Subcutaneous adipose tissue (tissue), 4 donors: ENCODE results near the gene MEX3C. TPM values are rescaled to one million over a fixed set of nuclear protein-coding genes. Genes with fewer than 3 reads are reported as not detected.

Source experiments
- total RNA-seq, 4 donors: library from RNA; depleted of rRNA; stranded (reverse); fragments of >200 nt; gene quantifications; one replicate each; pipeline ENCODE4 v1.1.0, GENCODE V29; 2016
- TF ChIP-seq, protein P1 (sequence below): fragments of 450-650 bp; IDR thresholded peaks from one replicate; pipeline ENCODE4 v1.5.1; 2016; ENCODE audit warnings: low read depth, mild to moderate bottlenecking, control low read depth, antibody characterized with exemption, moderate library complexity

Gene MEX3C
- total RNA-seq, 4 donors from 2014 or later = 19.2 to 23.0 (median 20.9) TPM

DNA sequence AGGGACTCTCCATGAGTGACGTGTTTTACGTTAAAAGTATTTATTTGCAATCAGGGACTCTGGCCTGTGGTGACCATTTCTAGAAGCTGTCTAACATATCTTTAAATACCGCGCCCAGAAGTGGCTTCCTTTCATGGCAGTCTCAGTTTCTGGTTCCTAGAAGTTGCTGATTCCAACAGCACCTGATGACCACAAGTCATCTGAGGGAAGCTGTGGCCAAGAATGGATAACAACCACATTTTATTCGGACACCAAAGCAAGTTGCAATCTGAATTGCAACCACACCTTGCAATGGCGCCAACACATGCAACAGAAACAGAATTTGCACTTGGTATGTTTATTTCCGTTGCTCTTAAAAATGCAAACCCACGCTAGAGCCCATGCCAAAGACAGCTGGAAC is 33.1 kb downstream of the MEX3C start:
- TF ChIP-seq, protein P1, sequence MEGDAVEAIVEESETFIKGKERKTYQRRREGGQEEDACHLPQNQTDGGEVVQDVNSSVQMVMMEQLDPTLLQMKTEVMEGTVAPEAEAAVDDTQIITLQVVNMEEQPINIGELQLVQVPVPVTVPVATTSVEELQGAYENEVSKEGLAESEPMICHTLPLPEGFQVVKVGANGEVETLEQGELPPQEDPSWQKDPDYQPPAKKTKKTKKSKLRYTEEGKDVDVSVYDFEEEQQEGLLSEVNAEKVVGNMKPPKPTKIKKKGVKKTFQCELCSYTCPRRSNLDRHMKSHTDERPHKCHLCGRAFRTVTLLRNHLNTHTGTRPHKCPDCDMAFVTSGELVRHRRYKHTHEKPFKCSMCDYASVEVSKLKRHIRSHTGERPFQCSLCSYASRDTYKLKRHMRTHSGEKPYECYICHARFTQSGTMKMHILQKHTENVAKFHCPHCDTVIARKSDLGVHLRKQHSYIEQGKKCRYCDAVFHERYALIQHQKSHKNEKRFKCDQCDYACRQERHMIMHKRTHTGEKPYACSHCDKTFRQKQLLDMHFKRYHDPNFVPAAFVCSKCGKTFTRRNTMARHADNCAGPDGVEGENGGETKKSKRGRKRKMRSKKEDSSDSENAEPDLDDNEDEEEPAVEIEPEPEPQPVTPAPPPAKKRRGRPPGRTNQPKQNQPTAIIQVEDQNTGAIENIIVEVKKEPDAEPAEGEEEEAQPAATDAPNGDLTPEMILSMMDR = no peak

DNA sequence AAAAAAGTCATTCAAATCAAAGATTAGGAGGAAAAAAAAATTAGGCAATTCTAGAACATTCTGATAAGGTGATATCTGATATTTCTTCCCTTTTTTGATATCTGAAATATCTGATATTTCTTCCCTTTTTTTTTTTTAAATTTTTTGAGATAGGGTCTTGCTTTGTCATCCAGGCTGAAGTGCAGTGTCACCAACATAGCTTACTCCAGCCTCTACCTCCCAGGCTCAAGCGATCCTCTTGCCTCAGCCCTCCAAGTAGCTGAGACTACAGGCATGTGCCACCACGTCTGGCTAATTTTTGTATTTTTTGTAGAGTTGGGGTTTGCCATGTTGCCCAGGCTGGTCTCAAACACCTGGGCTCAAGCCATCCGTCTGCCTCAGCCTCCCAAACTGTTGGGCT is 33.9 kb downstream of the MEX3C start:
- TF ChIP-seq, protein P1 = no peak

DNA sequence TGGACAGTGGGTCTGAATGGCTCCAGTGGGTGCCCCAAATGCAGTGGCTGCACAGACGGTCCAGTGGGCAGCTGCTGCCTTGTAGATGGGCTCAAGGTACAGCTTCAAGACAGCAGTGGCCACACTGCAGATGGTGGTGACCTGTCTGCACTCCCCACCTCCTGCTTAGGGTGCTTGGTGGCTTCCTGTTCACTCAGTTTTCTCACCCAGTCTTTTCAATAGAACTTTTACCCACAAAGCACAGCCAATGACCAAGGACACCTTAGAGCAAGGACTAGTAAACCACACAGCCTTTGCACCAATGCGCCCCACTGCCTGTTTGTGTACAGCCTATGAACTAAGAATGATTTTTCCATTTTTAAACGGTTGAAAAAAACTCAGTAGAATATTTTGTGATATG is 34.9 kb downstream of the MEX3C start:
- TF ChIP-seq, protein P1 = no peak

DNA sequence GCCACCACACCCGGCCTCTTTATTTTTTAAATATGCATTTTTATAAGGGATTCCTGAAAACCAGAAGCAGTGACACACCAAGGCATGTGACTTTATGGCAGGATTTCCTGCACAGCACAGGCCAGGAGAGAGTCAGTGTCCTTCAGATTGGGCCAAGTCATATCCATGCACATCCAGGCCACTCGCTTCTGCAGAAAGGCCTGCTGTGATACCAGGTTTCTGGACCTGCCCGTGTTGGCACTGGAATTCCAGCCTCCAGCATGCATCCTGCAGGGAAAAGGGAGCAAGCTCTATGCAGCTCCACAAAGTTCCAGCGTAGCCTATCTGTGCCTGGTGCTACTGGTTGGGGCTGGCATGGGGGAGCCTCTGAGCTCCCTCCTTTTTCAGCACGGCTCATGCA is 36.8 kb downstream of the MEX3C start:
- TF ChIP-seq, protein P1 = no peak

DNA sequence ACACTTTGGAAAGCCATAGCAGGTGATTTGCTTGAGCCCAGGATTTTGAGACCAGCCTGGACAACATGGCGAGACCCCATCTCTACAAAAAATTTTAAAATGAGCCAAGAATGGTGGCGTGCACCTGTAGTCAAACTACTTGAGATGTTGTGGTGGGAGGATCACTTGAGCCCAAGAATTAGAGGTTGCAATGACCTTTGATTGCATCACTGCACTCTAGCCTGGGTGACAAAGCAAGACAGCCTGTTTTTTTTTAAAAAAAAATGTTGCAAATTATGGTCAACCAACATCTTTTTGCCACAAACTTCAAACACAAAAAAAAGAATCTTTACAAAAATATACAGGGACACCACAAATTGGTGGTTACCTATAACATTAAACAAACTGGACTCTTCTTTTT is 40.3 kb downstream of the MEX3C start:
- TF ChIP-seq, protein P1 = no peak

DNA sequence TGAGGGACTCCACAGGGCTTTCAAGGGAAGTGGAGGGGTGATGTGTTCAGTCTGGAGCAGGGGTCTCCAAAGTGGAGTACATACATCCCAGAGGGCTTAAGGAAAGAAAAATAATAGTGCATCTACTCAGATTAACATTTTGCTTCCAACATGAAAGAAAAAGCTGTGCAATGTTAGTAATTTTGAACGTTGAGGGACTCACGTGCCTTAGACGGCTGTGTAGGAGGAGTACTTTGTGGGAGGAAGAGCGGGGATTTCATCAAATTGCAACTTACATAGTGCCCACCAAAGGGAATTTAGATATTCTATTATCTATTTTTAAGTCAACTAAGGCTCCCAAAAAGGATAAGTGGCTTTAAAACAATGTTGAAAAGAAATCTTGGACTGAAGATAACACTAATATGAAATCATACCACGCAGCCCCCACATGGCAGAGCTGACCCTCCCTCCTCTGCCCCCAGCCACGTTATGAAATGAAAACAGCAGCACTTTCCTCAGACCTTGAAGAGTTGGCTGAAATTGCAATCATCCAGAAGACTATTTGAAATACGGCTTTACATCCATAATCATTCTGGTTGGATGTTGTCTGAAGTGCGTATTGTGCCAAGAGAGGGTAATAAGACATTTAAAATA is 42.9 kb downstream of the MEX3C start:
- TF ChIP-seq, protein P1 = no peak

DNA sequence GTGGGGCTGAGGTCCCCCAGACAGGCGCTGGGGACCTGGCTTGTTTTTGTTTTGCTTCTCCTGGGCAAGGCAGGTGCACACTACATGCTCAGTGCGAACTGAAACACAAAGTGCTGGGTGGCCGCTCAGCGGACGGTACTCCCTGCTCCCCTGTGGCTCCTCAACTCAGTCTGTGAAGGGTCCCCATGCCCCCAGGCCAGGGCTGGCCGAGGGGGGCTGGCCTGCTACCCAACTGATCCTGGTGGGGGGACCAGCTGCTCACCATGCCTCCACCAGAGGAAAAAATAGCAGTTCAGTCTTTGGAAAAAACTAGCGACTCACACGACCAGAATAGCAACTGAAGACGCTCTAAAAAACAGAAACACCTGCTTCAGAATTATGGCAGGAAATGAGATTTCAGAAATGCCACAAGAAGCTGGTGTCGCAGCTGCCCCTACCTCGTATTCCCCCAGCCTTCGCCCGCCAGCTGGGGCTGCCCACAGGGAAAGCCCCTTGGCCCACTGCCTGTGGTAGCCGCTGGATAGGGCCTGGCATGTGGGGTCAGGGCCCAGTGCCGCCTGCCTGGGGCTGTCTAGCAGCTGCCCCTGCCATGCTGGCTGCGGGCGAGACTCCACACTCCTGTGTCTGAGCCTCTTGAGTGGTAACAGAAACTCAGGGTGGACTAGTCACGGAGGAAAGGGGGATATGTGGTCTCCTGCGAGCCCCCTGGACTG is 43.7 kb downstream of the MEX3C start:
- TF ChIP-seq, protein P1 = no peak
